Kidney tubule cell (primary cell): ENCODE data around the gene EFCAB8.
"Not testable (repeated sequence)": the region's sequence is repeated elsewhere in the genome, so short reads cannot be mapped to it uniquely, and the experiment has no call there.

Source experiments
- DNase-seq: peaks from one replicate; pipeline ENCODE4 v3.0.0-alpha.2; 2018; ENCODE audit warnings: low spot score

EFCAB8 gene

GRCh38 chr20:32841174-32841573 lies 17.5 kb upstream of the EFCAB8 start:
- DNase-seq = no peak

- no peak for DNase-seq
Observed at GRCh38 chr20:32841632-32842031, 17.1 kb upstream of the EFCAB8 start.

- no peak for DNase-seq
Observed at GRCh38 chr20:32842688-32843524, 15.8 kb upstream of the EFCAB8 start.

- DNase-seq = no peak
Observed at GRCh38 chr20:32845786-32846185, 12.9 kb upstream of the EFCAB8 start.

GRCh38 chr20:32846852-32847251 lies 11.9 kb upstream of the EFCAB8 start:
- no peak for DNase-seq

- no peak for DNase-seq
Observed at GRCh38 chr20:32847964-32848363, 10.8 kb upstream of the EFCAB8 start.

GRCh38 chr20:32848846-32849245 lies 9.9 kb upstream of the EFCAB8 start:
- no peak for DNase-seq

GRCh38 chr20:32849577-32849976 lies 9.1 kb upstream of the EFCAB8 start:
- DNase-seq = no peak

- DNase-seq = no peak
Observed at GRCh38 chr20:32855387-32855786, 3.3 kb upstream of the EFCAB8 start.

- DNase-seq = no peak
Observed at GRCh38 chr20:32858189-32858588, 534 bp upstream of the EFCAB8 start.

GRCh38 chr20:32861446-32861845 lies 2.7 kb downstream of the EFCAB8 start:
- no peak for DNase-seq

- no peak for DNase-seq
Observed at GRCh38 chr20:32869562-32869961, 10.8 kb downstream of the EFCAB8 start.

- DNase-seq = not testable (repeated sequence)
Observed at GRCh38 chr20:32870526-32870925, 11.8 kb downstream of the EFCAB8 start.

- DNase-seq = no peak
Observed at GRCh38 chr20:32870985-32871384, 12.3 kb downstream of the EFCAB8 start.

- no peak for DNase-seq
Observed at GRCh38 chr20:32871627-32872160, 13.0 kb downstream of the EFCAB8 start.

- no peak for DNase-seq
Observed at GRCh38 chr20:32872266-32872665, 13.5 kb downstream of the EFCAB8 start.

GRCh38 chr20:32875673-32876072 lies 16.9 kb downstream of the EFCAB8 start:
- no peak for DNase-seq

GRCh38 chr20:32877507-32877906 lies 18.8 kb downstream of the EFCAB8 start:
- no peak for DNase-seq

GRCh38 chr20:32878820-32879219 lies 20.1 kb downstream of the EFCAB8 start:
- DNase-seq = no peak

- no peak for DNase-seq
Observed at GRCh38 chr20:32879538-32879937, 20.8 kb downstream of the EFCAB8 start.

- no peak for DNase-seq
Observed at GRCh38 chr20:32880635-32881034, 21.9 kb downstream of the EFCAB8 start.

GRCh38 chr20:32883081-32883480 lies 24.4 kb downstream of the EFCAB8 start:
- no peak for DNase-seq

GRCh38 chr20:32885185-32885584 lies 26.5 kb downstream of the EFCAB8 start:
- DNase-seq = no peak

- no peak for DNase-seq
Observed at GRCh38 chr20:32885952-32886351, 27.2 kb downstream of the EFCAB8 start.
